Tibial nerve (tissue), 3 donors: ENCODE results near the gene EXOC2.

Experiments
- CTCF ChIP-seq, 5 experiments: fragments of 200-600 bp in 3 of 5; fragments of 450-650 bp in 2 of 5; sonication (generic) in 3 of 5; IDR thresholded peaks; one replicate each; pipeline ENCODE4 v1.5.1; 2016 to 2019; ENCODE audit warnings: antibody characterized with exemption in 5 of 5, mild to moderate bottlenecking in 3 of 5, moderate library complexity in 2 of 5
- POLR2A ChIP-seq, 2 donors: fragments of 450-650 bp; IDR thresholded peaks; one replicate each; pipeline ENCODE4 v1.6.1; 2017; ENCODE audit warnings: antibody characterized with exemption in 2 of 2, mild to moderate bottlenecking in 2 of 2, moderate library complexity in 2 of 2

- no peak for TF ChIP-seq CTCF (IDR thresholded peaks at IDR 0.05)
- no peak for TF ChIP-seq POLR2A (IDR thresholded peaks at IDR 0.05)
Observed at GRCh38 chr6:470901-471448, 222.0 kb downstream of the EXOC2 start.
